HuH-7 (cell line): ENCODE data around the gene NHLH2.

Experiments
- DNase-seq: peaks from one replicate; pipeline ENCODE4 v3.0.0; 2011; ENCODE audit warnings: low spot score

NHLH2 gene

DNA sequence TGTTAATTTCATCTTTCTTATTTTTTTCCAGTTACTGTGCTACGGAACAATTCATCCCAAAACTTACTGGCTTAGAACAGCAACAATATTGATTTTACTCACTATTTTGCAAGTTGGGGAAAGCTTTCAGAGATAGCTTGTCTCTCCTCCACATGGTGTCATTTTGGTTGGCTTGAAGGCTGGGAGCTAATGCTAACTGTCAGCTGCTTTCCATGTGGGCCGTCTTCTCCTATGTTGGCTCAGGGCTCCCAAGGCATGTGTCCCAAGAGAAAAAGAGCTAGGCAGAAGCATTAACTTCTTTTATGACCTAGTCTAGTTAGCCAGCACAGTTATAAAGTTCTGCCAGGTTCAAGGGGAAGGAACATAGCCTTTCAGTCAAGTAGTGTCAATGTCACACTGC lies 38.5 kb downstream of the NHLH2 start:
- no peak for DNase-seq

DNA sequence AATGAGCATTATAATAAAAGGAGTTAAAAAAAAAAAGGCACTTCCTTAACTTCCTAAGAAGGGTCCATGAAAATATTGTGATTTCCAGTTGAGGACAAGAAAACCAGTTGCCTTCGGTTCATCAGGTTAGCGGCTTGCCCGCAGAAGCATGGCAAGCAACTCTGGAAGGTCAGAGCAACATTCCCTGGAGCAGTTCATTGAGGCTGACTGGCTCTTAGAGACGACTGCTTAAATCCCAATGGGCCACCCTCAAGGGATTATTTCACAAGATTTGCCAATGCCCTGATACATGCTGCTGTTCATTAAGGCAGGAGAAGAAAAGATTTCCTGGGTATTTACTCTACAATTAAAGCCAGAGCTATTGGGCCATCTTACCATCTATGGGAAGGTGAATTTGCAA lies 43.4 kb downstream of the NHLH2 start:
- no peak for DNase-seq

DNA sequence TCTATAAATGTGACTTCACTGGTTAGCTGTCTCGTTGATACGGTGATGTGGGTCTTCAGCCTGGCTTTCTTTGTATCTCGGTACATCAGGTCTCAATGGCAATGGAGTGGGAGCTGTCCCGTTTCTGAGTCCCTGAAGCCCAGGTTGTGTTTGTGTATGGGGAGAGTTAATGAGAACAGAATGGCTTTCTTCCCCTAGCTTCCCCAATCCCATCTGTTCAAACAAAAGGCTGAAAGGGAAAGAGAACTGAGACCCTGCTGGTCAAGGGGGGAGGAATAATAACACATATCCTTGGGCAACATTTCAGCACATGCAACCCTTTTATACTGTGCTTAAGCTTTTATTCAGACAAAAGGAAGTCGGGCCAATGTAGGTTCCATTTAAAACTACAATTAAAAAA lies 44.0 kb downstream of the NHLH2 start:
- no peak for DNase-seq

- DNase-seq: no peak
These were observed 44.9 kb downstream of the NHLH2 start for GRCh38 chr1:115796036-115796435.

- no peak for DNase-seq
These were observed 45.8 kb downstream of the NHLH2 start for GRCh38 chr1:115794976-115795639.

GRCh38 chr1:115793162-115793561 lies 47.8 kb downstream of the NHLH2 start:
- DNase-seq: no peak

DNA sequence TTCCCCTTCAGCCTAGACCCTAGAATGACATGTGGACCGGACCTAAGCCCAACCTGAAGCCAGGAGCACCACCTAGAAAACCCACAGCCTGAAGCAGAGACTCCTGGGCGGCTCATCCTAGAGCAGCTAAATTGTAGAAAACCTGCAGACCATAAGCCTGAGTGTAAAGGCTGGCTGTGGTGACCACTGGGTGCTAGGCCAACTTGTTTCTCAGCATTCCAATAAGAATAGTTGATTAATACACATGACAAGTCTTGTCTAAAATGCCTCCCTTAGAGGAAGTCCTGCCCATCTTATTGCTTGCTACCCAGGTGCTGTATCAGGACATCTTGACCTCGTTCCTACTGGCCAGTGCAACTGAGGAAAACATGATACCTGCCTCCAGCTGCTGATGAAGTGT lies 49.1 kb downstream of the NHLH2 start:
- no peak for DNase-seq

DNA sequence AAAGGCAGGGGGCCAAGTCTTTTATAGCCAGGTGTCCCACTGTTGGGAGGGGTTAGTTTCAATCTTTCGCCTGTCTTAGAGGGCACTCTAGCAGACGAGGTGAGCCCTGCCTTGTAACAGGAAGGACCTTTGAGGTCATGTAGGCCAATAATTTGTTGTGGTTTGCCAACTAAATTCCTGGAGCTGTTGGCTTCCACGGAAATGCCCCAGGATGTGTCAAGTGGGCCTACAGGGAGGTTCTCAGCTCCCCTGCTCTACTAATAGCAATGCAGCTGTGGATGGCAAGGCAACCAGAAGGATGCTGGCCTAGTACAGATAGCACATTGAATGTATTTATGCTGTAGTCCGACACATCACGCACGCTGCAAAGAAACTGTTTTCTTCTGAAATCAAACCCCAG lies 50.1 kb downstream of the NHLH2 start:
- DNase-seq: no peak

DNA sequence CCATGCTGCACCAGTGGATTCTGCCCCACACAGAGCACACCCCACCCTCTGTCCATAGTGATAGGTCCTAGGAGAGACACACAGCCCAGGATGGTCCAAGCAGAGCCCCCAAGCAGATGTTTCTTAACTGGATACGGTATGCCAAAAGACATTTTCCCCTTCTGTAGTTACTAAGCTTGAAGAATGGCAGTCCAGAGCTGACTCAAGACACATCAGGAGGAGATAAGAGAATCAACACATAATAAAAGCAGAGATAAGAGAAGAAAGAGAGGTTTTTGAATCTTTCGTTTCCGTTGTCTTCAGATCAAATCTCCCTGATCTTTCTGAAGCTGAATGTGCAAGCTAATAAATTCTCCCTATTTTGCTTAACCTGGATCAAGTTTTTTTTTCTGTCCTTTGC lies 50.6 kb downstream of the NHLH2 start:
- DNase-seq: no peak
